Measurements from ENCODE around the gene CSRP3. TPM values are rescaled to one million over a fixed set of nuclear protein-coding genes. Genes with fewer than 3 reads are reported as not detected.

Gene CSRP3
- total RNA-seq, 6 donors from 2014 or later = not detected

GRCh38 chr11:19181531-19182261 lies 20.1 kb downstream of the CSRP3 start:
- WGBS, 2 donors = 68 to 74% methylated on average over 5 of the region's 5 CpGs
- H3K4me3 ChIP-seq = no peak overlapping the region
- no peak overlapping the region for H3K27ac ChIP-seq
- no peaks in the 10 kb centered on the region for H3K36me3 ChIP-seq
- H3K4me1 ChIP-seq = no peaks in the 10 kb centered on the region
- H3K9me3 ChIP-seq = no peaks in the 10 kb centered on the region
- ATAC-seq (ENCODE audit: low FRiP score in 2 of 2) = no peak
- DNase-seq = no peak
- TF ChIP-seq EP300 (IDR thresholded peaks at IDR 0.05) (no peak), CTCF (IDR thresholded peaks at IDR 0.05) (no peak), POLR2A (IDR thresholded peaks at IDR 0.05) (no peak), POLR2AphosphoS5 (IDR thresholded peaks at IDR 0.05) (no peak)
- no peaks in the 10 kb centered on the region for H3K27me3 ChIP-seq

- H3K27ac ChIP-seq = no peak overlapping the region
- no peaks in the 10 kb centered on the region for H3K4me1 ChIP-seq
- peaks cover 5 to 12% (median 11%) of the 10 kb centered on the region in 4 donors for H3K36me3 ChIP-seq
- H3K9me3 ChIP-seq = no peaks in the 10 kb centered on the region
- ATAC-seq (ENCODE audit: low FRiP score in 2 of 2) (no peak), DNase-seq (no peak)
- TF ChIP-seq CTCF (IDR thresholded peaks at IDR 0.05) (no peak), POLR2A (IDR thresholded peaks at IDR 0.05) (no peak), POLR2AphosphoS5 (IDR thresholded peaks at IDR 0.05) (no peak), EP300 (IDR thresholded peaks at IDR 0.05) (no peak)
- no peaks in the 10 kb centered on the region for H3K27me3 ChIP-seq
- 81 to 83% methylated on average over 2 of the region's 2 CpGs for WGBS, 2 donors
- no peak overlapping the region for H3K4me3 ChIP-seq
These were observed 25.1 kb downstream of the CSRP3 start for GRCh38 chr11:19176629-19177186.

GRCh38 chr11:19173964-19174638 lies 27.7 kb downstream of the CSRP3 start:
- Histone ChIP-seq H3K4me3 (no peak overlapping the region), H3K36me3 (peaks cover 5 to 12% (median 11%) of the 10 kb centered on the region in 4 donors), H3K27ac (no peak overlapping the region), H3K9me3 (no peaks in the 10 kb centered on the region), H3K4me1 (no peaks in the 10 kb centered on the region), H3K27me3 (no peaks in the 10 kb centered on the region)
- 95 to 97% methylated on average over 7 of the region's 7 CpGs for WGBS, 2 donors
- ATAC-seq (ENCODE audit: low FRiP score in 2 of 2) (no peak), DNase-seq (no peak)
- TF ChIP-seq EP300 (IDR thresholded peaks at IDR 0.05) (no peak), POLR2A (IDR thresholded peaks at IDR 0.05) (no peak), POLR2AphosphoS5 (IDR thresholded peaks at IDR 0.05) (no peak), CTCF (IDR thresholded peaks at IDR 0.05) (no peak)

GRCh38 chr11:19173004-19173689 lies 28.6 kb downstream of the CSRP3 start:
- Histone ChIP-seq H3K27ac (no peak overlapping the region), H3K4me1 (no peaks in the 10 kb centered on the region), H3K27me3 (no peaks in the 10 kb centered on the region), H3K4me3 (no peak overlapping the region), H3K9me3 (no peaks in the 10 kb centered on the region), H3K36me3 (peaks cover 5 to 16% (median 11%) of the 10 kb centered on the region in 4 donors)
- DNase-seq (no peak), ATAC-seq (ENCODE audit: low FRiP score in 2 of 2) (no peak)
- no peak for TF ChIP-seq POLR2A (IDR thresholded peaks at IDR 0.05)
- no peak for TF ChIP-seq EP300 (IDR thresholded peaks at IDR 0.05)
- TF ChIP-seq CTCF (IDR thresholded peaks at IDR 0.05) = no peak
- no peak for TF ChIP-seq POLR2AphosphoS5 (IDR thresholded peaks at IDR 0.05)
- 81 to 92% methylated on average over 9 of the region's 9 CpGs for WGBS, 2 donors
